Measurements from ENCODE around the gene LIMS3.
"Not testable (repeated sequence)": the region's sequence is repeated elsewhere in the genome, so short reads cannot be mapped to it uniquely, and the experiment has no call there.

DNA sequence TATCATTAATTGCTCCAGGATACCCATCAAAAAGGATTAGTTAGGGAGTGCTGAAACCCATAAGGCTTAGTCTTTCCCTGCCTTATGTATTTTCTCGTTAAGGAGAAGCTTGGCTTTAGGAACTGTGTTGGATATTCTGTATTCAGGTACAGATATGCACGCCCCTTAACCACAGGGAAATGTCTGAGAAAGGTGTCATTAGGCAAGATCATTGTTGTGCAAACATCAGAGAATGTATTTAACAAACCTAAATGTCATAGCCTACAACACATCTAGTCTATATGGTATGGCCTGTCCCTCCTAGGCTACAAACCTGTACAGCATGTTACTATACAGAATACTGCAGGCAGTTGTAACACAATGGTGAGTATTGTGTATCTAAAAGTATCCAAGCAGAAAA, 10.1 kb downstream of the LIMS3 start:
- TF ChIP-seq, protein P1, sequence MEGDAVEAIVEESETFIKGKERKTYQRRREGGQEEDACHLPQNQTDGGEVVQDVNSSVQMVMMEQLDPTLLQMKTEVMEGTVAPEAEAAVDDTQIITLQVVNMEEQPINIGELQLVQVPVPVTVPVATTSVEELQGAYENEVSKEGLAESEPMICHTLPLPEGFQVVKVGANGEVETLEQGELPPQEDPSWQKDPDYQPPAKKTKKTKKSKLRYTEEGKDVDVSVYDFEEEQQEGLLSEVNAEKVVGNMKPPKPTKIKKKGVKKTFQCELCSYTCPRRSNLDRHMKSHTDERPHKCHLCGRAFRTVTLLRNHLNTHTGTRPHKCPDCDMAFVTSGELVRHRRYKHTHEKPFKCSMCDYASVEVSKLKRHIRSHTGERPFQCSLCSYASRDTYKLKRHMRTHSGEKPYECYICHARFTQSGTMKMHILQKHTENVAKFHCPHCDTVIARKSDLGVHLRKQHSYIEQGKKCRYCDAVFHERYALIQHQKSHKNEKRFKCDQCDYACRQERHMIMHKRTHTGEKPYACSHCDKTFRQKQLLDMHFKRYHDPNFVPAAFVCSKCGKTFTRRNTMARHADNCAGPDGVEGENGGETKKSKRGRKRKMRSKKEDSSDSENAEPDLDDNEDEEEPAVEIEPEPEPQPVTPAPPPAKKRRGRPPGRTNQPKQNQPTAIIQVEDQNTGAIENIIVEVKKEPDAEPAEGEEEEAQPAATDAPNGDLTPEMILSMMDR (conservative IDR thresholded peaks at IDR 0.05; ENCODE audit: low read depth, low read length) = not testable (repeated sequence)
- TF ChIP-seq EZH2 (IDR thresholded peaks at IDR 0.05; ENCODE audit: low read length, unreplicated experiment) = not testable (repeated sequence)

All from PC-3 (cell line).